ENCODE results near the gene ST6GALNAC3.

ST6GALNAC3 gene

DNA sequence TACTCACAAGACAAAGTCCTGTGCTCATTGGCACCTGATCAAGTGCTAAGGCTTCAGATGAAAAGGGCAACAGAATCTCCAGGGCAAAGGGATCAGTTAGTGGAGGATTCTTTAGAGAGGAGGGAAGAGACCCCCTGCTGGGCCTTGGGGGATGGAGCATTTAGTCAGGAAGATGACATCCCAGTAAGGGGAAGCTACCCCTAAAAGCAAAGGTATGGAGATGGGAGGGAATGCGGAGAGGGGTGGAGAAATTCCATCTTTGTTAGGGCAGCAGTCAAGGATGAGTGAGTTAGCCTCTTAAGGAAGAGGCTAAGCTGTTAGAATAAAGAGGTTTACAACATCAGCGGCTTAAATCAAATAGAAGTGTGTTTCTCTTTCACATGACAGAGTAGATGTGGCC is 67.4 kb downstream of the ST6GALNAC3 start:
- DNase-seq (ENCODE audit: low read depth in 2 of 2, low spot score in 1 of 2) = no peak

DNA sequence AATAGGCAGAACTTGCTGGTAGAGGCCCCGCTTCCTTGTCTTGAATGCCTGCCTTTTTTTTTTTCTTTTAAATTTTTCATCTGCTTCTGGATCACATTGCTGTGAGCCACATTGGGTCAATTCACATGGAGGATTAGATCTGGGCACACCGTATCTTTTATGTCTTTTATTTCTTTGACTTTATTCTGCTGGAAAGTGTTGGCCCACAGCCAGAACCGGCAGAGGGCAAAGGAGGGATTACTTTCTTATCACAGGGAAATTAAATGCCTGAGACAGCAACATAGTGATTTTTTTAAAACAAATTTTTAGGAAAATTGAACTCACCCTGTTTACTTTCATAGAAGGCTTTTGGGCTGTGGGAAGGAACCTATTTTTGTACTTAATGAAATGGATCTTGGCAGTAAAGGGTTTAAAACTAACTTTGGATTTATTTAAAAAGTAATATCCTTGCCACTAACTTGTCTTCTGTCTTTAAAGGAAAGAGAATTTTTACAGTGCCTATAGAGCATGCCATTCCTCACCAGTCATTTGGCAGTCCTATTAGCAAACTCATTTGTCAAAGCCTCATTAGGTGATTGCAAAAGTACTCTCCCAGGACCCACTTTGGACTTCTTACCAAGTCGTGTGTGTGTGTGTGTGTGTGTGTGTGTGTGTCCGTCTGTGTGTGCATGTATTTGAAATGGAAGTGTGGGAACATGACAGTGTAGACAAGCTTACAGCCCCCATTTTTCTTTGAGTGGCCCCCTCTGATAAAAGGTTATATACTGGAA is 68.4 kb downstream of the ST6GALNAC3 start:
- no peak for DNase-seq (ENCODE audit: low read depth in 2 of 2, low spot score in 1 of 2)

DNA sequence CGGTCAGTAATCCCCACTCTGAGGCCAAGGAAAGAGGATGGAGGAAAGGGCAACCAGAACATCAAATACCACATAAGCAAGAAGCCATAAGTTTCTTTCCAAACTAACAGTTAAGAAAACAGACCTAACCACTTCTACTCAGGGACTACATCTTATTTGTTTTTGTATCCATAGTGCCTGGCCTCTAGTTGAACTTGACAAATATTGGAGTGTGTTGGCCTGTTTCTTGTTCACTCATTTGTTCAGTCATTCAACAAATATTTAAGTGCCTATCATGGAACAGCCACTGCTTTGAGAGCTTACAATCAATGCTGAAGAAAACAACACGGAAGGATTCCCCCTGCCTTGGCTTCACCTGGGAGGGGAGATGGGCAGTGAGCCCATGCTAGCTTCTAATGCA is 69.7 kb downstream of the ST6GALNAC3 start:
- no peak for DNase-seq (ENCODE audit: low read depth in 2 of 2, low spot score in 1 of 2)

DNA sequence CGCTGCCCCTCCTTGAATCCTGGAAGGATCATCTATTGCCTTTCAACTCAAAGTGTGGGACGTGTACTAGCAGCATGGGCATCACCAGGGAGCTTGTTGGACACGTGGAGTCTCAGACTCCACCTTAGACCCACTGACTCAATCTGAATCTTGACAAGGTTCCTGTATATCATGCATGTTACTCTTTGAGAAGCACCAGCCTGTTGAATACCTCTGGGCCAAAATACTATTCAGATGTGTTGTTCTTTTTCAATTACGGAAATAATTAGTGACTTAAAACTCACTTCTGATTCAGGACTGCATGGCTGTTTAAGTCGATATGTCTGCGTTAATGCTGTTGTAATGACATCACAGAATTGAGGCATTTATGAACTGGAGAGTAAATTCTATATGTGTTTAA is 70.8 kb downstream of the ST6GALNAC3 start:
- DNase-seq (ENCODE audit: low read depth in 2 of 2, low spot score in 1 of 2) = no peak

DNA sequence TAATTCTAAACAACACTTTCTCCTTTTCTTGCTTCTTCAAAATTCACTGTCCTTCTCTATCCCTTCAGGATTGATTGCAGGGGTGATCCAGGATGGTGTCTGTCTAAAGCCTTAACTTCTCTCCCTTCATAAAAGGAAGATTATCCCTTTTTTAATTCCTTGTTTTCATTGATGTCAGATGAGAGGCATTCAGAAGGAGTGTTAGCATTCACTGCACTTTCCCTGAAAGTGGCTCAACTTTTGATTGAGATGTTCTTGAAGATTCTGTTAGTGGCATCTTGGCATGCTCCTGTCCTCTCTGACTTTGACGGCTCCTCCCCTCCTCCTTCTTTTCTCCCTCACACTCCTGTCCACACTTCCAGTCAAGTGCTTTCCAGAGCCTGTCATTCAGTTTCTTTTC is 71.6 kb downstream of the ST6GALNAC3 start:
- DNase-seq (ENCODE audit: low read depth in 2 of 2, low spot score in 1 of 2) = no peak

DNA sequence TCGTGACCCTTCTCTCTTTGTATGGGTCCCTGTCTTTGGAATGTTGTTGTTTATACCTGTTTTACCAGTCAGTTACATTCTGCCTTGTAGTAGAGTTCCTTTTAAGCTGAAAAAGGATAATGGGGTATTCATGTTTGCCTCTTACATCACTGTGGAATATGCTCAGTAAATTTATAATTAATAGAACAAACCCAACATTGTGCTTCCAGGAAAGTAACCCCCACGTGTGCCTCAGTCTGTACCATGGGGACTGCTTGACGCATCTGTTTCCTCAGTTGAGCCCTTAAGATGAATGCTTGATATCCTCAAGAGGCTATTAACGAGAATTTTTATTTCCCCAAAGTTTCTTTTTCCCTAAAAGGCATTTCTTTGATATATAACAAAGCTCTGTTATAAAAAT is 73.4 kb downstream of the ST6GALNAC3 start:
- DNase-seq (ENCODE audit: low read depth in 2 of 2, low spot score in 1 of 2) = no peak

DNA sequence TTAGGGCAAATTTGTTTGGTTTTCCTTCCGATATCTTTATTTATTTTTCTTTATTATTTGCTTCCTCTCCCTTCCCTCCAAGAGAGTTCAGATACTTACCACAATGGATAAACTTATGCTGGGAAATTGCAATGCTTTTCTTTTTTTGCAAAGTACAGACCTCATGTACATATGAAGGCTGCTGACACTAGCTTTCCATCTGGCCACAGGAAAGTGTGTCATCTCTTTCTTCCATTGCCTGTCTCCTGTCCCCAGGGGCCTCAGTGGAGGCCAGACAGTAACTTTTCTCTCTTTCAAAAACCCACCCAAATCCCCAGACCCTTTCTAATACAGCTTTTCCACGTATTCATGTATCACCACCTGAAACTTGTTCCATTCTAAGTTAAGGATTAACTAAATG is 73.9 kb downstream of the ST6GALNAC3 start:
- DNase-seq (ENCODE audit: low read depth in 2 of 2, low spot score in 1 of 2) = no peak

DNA sequence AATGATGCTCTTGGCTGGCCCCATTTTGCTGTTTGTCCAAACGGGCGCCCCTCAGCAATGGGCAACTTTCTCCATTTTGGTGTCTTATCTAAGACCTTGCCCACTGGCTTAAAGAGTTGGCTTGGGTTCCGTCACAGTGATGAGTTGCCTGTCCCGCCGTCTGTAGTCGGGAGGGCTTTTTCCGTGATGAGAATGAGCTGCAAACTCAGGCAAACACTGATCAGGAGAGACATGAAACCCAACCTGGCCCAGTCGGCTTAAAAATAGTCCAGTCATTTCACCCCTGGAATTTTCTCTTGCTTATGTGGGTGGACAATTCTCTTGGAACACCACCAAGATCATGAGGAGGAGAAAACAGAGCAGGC is 79.3 kb downstream of the ST6GALNAC3 start:
- DNase-seq (ENCODE audit: low read depth in 2 of 2, low spot score in 1 of 2) = no peak

DNA sequence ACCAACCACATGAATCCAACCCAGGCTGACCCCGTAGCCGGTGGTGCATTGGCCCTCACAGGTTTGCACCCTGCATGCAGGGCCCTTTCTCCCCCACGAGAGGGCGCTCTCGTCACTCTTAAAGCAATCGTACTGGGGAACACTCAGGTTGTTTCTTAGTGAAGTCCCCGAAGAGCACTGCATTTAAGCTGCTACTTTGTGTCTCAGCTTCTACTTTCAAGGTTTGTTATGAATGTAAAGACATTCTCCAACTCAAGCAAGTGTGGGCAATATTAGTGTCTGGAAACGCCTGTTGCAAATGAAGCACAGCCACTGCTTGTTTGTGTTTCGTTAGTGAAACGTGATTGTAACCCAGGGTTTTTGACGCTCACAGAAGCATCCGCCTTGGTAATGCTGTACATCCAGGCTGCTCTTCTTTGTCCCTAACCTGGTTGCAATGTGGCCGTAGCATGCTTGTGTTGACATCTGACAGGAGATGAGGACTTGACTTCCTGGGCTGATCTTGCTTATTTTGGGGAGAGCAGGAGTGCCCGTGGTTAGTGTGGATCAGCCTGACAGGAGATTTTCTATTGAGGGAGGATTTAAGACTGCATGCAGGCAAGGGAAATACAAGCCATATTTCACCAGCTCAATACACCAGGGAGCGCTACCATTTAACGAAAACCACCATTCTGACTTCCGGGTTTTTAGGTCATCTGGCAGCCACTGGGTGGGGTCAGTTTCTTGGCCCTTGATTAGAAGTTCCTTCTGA is 79.8 kb downstream of the ST6GALNAC3 start:
- DNase-seq (ENCODE audit: low read depth in 2 of 2, low spot score in 1 of 2) = peak; percentile 58 to 69

DNA sequence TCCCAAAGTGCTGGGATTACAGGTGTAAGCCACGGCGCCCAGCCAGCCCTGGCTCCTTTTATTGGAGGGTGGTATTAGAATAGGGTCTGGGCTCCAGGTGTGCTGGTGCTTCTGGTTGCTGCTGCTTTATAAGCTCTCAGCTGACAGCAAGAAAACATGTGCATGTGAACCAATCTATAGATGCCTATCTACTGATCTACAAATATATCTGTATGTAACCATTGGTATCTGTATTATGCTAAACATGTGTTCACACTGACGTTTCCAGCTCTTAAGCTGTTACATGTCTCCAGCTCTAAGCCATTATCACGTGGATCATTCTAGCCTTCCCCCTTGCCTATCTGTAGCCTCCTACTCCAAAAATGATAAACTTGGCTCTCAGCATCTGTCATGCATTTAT is 82.4 kb downstream of the ST6GALNAC3 start:
- DNase-seq (ENCODE audit: low read depth in 2 of 2, low spot score in 1 of 2) = no peak

DNA sequence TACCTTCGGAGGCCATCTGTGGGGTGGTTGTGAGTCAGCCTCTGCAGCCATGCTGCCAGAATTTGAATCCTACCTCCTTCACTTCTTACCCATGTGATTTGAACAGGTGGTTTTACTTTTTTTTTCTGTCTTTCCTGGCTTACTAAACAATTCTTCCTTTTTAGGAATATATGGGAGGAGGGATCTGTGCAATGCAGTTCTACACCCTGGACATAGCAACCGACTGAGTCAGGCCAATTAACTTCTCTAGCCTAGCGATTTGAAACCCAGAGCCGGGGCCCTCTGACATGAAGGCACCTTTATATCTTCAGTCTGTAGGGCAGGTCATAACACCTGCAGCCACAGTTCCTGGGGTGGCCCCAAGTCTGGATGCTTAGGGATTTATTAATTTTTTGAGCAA is 83.6 kb downstream of the ST6GALNAC3 start:
- no peak for DNase-seq (ENCODE audit: low read depth in 2 of 2, low spot score in 1 of 2)

DNA sequence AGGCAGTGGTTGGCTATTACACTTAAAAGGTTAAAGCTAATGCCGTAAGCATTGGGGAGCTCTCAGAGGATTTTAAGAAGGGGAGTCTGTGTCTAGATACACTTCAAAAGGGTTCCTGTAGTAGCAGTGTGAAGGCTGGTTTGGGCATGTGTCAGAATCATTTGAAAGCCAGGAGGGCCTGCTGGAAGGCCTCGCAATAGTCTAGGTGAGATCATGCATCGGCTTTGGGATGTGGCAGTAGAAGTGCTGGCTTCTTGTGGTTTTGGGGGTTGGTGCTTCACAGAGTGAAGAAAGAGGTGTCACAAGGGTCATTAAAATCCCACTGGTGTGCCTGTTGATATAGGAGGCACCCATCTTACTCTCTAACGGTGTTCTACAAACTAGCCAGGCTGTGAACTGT is 85.7 kb downstream of the ST6GALNAC3 start:
- DNase-seq (ENCODE audit: low read depth in 2 of 2, low spot score in 1 of 2) = no peak

DNA sequence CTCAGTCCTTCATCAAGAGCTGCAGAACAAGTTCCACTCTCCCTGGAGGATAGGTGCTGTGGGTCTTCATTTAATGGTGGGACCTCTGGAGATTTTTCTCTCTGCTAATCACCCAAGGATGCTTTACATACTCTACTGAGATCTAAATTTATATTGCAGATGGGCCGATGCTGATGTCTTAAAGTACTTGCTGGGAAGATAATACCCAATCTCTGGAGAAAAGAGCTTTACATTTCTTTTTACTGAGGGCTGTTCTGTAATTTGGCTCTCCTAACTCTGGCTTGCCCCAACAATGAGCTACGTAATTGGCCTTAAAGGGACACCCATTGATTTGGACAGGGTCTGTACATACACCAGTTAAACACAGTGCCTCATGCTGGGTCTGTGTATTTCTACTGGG is 86.9 kb downstream of the ST6GALNAC3 start:
- no peak for DNase-seq (ENCODE audit: low read depth in 2 of 2, low spot score in 1 of 2)

DNA sequence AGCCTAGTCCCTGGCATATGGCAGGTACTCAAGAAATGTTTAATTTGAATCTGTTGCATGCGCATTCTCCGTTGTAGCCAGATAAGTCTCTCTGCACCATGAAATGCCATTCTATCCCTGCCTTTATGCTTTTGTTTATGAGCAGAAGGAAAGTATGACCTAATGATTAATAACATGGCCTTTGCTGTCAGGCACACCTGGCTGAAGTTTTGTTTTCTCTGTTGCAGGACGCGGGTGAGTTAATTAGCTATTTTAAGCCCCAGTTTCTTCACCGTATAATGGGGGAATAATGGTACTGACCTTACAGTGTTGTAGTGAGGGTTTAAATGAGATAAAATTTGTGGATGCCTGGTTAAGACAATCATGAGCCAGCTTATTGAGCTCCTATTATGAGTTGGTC is 87.7 kb downstream of the ST6GALNAC3 start:
- no peak for DNase-seq (ENCODE audit: low read depth in 2 of 2, low spot score in 1 of 2)

DNA sequence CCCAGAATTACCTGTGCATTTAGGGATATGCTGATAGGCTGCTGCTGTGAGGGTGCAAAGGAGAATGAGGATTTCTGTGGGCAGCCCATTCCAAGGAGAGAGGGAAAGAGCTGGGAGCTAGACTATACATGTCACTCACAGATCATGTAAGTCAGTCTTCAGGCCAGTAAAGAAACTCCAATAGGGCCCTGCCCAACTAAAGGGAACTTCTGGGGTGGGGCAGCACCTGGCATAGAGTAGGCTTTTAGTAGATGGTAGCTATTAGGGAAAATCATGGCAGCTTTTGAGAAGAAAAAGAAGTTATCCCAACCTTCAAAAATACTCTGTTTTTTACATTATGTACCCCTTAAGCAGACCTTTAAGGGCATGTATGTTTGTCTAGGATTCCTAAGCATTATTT is 89.6 kb downstream of the ST6GALNAC3 start:
- no peak for DNase-seq (ENCODE audit: low read depth in 2 of 2, low spot score in 1 of 2)

DNA sequence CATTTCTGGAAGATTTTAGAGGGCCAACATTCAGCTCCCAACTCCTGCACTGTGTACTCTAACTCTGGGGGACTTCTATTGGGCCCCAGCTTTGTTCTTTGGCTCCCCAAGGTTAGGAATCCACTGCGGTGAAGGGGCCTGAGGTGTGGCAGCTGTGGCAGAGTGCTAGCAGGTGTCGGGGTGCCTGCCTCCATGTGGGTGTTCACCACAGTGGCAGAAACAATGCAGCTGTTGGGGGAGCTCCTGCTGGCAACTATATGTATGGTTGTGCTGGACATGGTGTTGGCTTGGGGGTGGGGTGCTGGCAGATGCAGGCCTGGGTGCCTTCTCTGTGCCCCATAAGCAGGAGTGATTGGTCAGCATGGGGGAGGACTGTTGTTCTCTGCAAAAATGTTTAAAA is 95.5 kb downstream of the ST6GALNAC3 start:
- DNase-seq (ENCODE audit: low read depth in 2 of 2, low spot score in 1 of 2) = no peak

DNA sequence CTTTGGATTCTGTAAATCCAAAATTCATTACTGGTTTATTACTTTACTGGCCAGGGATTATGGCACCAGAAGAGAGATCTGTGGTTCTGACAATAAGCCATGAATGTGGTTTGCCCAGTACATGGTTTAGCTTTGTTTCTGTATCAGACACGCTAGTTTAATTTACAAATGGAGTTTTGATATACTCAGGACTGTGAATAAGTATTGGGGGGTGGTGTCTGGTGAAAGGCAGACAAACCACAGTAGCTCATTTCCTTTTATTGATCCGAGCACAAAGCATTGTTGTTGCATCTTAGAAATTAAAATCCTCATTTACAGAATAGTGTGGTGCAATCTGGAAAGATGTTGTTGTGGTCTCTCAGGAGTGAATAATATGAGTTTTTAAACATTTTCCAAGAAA is 96.0 kb downstream of the ST6GALNAC3 start:
- no peak for DNase-seq (ENCODE audit: low read depth in 2 of 2, low spot score in 1 of 2)

DNA sequence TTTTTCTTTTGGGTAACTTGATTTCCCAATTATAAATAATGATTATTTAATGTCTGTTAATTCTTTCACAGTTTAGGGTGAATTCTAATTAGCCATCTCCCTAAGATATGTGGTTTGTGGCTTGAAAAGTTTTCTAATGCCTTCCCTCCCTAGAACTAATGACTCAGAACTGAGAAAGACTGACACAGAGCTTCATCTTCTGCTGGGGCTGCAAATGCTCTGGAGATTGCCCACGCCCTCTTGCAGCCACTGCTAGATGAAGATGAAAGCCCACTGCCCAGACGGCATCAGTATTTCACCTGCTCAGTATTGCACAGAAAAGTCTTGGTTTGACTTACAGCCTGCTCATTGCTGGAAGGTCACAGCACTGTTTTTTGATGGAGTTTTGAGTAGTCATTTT is 101.5 kb downstream of the ST6GALNAC3 start:
- DNase-seq (ENCODE audit: low read depth in 2 of 2, low spot score in 1 of 2) = no peak

DNA sequence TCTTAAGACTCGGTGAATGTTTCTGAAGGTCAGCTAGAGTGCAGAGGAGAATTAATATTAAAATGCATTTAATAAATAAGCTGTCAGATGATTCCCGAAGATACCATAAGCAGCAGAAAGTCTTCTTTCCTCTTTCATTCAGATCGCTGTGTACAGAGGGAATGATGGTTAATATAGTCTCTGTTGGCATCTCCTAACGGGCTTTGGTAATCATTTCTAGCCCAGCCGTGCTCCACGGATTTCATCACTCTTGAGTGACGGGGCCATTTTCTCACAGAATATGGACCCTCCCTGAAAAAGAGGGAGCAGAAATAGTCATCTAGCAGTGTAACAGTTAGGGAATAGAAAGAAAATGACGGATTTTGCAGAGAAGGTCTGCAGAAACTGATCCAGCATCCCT is 103.1 kb downstream of the ST6GALNAC3 start:
- DNase-seq (ENCODE audit: low read depth in 2 of 2, low spot score in 1 of 2) = no peak

DNA sequence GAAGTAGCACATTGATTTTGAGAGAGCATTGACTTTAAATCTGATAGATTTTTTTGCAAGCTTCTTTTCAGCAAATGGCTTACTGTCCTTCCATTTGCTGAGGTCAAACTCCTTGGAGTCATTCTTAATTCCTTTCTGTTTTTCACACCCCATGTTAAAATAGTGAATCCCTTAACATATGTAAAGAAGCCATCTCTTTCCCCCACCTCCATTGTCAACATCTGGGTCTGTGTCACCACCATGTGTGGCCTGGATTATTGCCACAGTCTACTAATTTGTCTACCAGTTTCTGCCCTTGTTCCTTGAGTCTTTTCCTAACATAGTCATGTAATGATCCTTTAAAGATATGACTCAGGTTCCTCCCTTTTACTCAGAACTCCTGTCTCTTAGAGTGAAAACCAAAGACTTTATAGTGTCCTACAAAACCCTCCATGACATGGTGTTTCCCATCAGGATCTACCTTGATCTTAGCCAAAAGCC is 104.7 kb downstream of the ST6GALNAC3 start:
- no peak for DNase-seq (ENCODE audit: low read depth in 2 of 2, low spot score in 1 of 2)

DNA sequence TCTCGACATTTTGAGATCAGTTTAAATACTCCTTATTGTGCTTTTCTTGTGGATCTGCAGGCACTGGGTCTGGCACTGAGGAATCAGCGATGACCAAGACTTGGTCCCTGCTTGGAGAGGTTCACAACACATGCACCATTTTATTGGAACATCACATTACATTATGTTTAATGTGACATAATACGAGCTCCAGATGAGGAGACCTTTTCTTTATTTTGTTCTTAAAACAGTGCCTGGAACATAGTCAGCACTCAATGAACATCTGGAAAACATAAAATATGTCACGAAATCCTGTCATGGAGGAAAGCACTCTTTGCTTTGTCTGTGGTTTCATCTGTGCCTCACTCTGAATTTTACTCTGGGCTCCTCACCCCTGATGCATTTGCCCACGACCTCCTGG is 110.7 kb downstream of the ST6GALNAC3 start:
- no peak for DNase-seq (ENCODE audit: low read depth in 2 of 2, low spot score in 1 of 2)

DNA sequence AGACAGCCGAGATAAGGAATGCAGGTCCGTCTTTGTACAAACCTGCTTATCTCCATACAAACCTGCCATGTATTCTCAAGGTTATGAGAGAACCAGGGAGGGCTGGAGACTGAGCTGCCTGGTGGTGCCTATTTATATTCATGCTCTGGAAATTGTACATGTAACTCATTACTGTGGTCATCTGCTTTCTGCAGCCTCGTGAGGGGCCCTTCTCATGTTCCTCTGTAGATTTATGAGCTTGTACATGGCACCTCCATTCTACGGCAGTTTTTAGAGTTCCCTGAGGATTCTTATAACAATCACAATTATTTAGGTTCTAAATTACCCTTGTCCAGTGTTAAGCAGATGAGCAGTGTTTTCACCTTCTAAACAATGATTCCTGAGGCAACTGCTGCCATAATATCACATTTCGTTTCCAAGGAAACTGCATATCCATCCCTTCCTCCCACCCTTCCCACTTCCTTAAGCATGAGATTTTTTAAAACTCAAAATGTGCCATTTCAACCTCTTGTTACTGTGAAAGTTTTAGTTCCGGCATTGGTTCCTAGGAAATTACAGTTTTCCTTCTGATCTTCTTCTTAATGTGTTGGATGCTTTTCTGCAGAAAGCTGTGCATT is 112.1 kb downstream of the ST6GALNAC3 start:
- DNase-seq (ENCODE audit: low read depth in 2 of 2, low spot score in 1 of 2) = no peak
